WTC11 (cell line): Measurements from ENCODE around the gene TECR. TPM values are rescaled to one million over a fixed set of nuclear protein-coding genes. Genes with fewer than 3 reads are reported as not detected.

Experiments used
- ATAC-seq: fragments of 200-7000 bp; cut with Tn5 transposase; 2 replicates; pipeline ENCODE4 v1.10.0; 2021; ENCODE audit warnings: mild to moderate bottlenecking, moderate library complexity
- CTCF ChIA-PET: fragments of 300-600 bp; sonication (Branson Sonifier 250); formaldehyde crosslinking; loops from one replicate; lab custom pipeline; 2021; ENCODE audit warnings: antibody characterized with exemption; lab: Charles Lee
- POLR2A ChIA-PET: fragments of 350-600 bp; sonication (Branson Sonifier 250); formaldehyde crosslinking; loops from one replicate; lab custom pipeline; 2021; ENCODE audit warnings: antibody characterized with exemption; lab: Charles Lee
- DNase-seq: peaks from one replicate; pipeline ENCODE4 v3.0.0; 2021; ENCODE audit warnings: low spot score
- H3K27ac Mint-ChIP-seq: 2 replicates; pipeline ENCODE4 v1.8.0; 2021; ENCODE audit warnings: mixed read lengths
- H3K27me3 Mint-ChIP-seq: 2 replicates; pipeline ENCODE4 v1.8.0; 2021; ENCODE audit warnings: low read depth, mild to moderate bottlenecking, moderate library complexity, mixed read lengths
- H3K36me3 Mint-ChIP-seq: 2 replicates; pipeline ENCODE4 v1.8.0; 2021; ENCODE audit warnings: mixed read lengths
- H3K4me1 Mint-ChIP-seq: 2 replicates; pipeline ENCODE4 v1.8.0; 2022; ENCODE audit warnings: mixed read lengths
- H3K4me3 Mint-ChIP-seq: 2 replicates; pipeline ENCODE4 v1.8.0; 2021; ENCODE audit warnings: mild to moderate bottlenecking, moderate library complexity, mixed read lengths
- H3K9me3 Mint-ChIP-seq: 2 replicates; pipeline ENCODE4 v1.8.0; 2021; ENCODE audit warnings: mixed read lengths
- GTF2I ChIP-seq: fragments of 250-450 bp; sonication (Bioruptor Pico); conservative IDR thresholded peaks from 2 replicates; pipeline ENCODE4 v1.4.0; 2021; ENCODE audit warnings: mild to moderate bottlenecking
- MXD4 ChIP-seq: fragments of 250-450 bp; sonication (Bioruptor Pico); IDR thresholded peaks from 2 replicates; pipeline ENCODE4 v1.8.0; 2021; ENCODE audit warnings: mild to moderate bottlenecking, moderate library complexity, borderline replicate concordance
- PRRX2 ChIP-seq: fragments of 250-450 bp; sonication (Bioruptor Pico); IDR thresholded peaks from 2 replicates; pipeline ENCODE4 v1.8.0; 2021; ENCODE audit warnings: mild to moderate bottlenecking
- SMAD4 ChIP-seq: sonication (generic); formaldehyde crosslinking; IDR thresholded peaks from 2 replicates; pipeline ENCODE4 v1.8.0; 2022; ENCODE audit warnings: mild to moderate bottlenecking, missing genetic modification reagents
- TEAD1 ChIP-seq: sonication (generic); formaldehyde crosslinking; IDR thresholded peaks from 2 replicates; pipeline ENCODE4 v1.8.0; 2022; ENCODE audit warnings: mild to moderate bottlenecking, missing genetic modification reagents
- ZNF423 ChIP-seq: fragments of 250-450 bp; sonication (Bioruptor Pico); IDR thresholded peaks from 2 replicates; pipeline ENCODE4 v2.1.2; 2022; ENCODE audit warnings: mild to moderate bottlenecking, moderate library complexity
- total RNA-seq: library from RNA; stranded (reverse); gene quantifications from 3 replicates; pipeline ENCODE4 v1.2.3, GENCODE V29; 2021
- TF ChIP-seq, protein P1 (sequence below): sonication (generic); formaldehyde crosslinking; IDR thresholded peaks from 2 replicates; pipeline ENCODE4 v1.8.0; 2023; ENCODE audit warnings: mild to moderate bottlenecking, missing genetic modification reagents
- TF ChIP-seq, protein P2 (sequence below): sonication (generic); formaldehyde crosslinking; IDR thresholded peaks from 2 replicates; pipeline ENCODE4 v1.8.1; 2023; ENCODE audit warnings: mild to moderate bottlenecking, missing genetic modification reagents, moderate library complexity
- TF ChIP-seq, protein P3 (sequence below): sonication (generic); formaldehyde crosslinking; IDR thresholded peaks from 2 replicates; pipeline ENCODE4 v1.8.0; 2023; ENCODE audit warnings: missing genetic modification reagents, mild to moderate bottlenecking, borderline replicate concordance
- TF ChIP-seq, protein P4 (sequence below): fragments of 250-450 bp; sonication (Bioruptor Pico); IDR thresholded peaks from 2 replicates; pipeline ENCODE4 v1.9.0; 2021; ENCODE audit warnings: mild to moderate bottlenecking
- TF ChIP-seq, protein P5 (sequence below): sonication (generic); formaldehyde crosslinking; IDR thresholded peaks from 2 replicates; pipeline ENCODE4 v1.8.0; 2023; ENCODE audit warnings: missing genetic modification reagents
- TF ChIP-seq, protein P6 (sequence below): sonication (generic); formaldehyde crosslinking; IDR thresholded peaks from 2 replicates; pipeline ENCODE4 v1.8.1; 2022; ENCODE audit warnings: mild to moderate bottlenecking, missing genetic modification reagents, moderate library complexity, borderline replicate concordance

The TECR gene
- total RNA-seq, 1 experiment from 2014 or later: 161 TPM

DNA sequence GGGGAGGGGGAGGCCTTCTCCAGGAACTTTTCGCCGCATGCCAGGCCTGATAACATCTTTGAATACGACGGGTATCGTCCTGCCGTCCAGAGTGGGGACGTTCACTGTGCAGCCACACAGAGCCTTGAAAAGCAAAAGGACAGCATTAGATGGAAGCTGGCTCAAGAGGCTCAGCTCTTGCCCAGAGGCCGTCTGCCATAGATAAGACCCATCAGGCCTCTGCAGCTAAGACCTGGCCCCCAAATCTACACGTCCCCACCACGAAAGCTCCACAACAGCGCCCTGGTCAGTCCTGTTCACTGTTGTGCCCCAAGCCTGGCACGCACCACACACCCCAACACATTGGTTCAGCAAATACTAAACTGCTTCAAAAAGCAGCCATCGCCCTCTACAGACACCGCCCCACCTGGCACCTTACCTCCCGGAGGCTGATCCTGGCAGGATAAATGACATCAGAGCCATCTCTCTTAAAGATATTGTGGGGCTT, 13.3 kb upstream of the TECR start (continued):
- TF ChIP-seq, protein P1, sequence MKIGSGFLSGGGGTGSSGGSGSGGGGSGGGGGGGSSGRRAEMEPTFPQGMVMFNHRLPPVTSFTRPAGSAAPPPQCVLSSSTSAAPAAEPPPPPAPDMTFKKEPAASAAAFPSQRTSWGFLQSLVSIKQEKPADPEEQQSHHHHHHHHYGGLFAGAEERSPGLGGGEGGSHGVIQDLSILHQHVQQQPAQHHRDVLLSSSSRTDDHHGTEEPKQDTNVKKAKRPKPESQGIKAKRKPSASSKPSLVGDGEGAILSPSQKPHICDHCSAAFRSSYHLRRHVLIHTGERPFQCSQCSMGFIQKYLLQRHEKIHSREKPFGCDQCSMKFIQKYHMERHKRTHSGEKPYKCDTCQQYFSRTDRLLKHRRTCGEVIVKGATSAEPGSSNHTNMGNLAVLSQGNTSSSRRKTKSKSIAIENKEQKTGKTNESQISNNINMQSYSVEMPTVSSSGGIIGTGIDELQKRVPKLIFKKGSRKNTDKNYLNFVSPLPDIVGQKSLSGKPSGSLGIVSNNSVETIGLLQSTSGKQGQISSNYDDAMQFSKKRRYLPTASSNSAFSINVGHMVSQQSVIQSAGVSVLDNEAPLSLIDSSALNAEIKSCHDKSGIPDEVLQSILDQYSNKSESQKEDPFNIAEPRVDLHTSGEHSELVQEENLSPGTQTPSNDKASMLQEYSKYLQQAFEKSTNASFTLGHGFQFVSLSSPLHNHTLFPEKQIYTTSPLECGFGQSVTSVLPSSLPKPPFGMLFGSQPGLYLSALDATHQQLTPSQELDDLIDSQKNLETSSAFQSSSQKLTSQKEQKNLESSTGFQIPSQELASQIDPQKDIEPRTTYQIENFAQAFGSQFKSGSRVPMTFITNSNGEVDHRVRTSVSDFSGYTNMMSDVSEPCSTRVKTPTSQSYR: no peak
- TF ChIP-seq, all 79 proteins: peak for 0

DNA sequence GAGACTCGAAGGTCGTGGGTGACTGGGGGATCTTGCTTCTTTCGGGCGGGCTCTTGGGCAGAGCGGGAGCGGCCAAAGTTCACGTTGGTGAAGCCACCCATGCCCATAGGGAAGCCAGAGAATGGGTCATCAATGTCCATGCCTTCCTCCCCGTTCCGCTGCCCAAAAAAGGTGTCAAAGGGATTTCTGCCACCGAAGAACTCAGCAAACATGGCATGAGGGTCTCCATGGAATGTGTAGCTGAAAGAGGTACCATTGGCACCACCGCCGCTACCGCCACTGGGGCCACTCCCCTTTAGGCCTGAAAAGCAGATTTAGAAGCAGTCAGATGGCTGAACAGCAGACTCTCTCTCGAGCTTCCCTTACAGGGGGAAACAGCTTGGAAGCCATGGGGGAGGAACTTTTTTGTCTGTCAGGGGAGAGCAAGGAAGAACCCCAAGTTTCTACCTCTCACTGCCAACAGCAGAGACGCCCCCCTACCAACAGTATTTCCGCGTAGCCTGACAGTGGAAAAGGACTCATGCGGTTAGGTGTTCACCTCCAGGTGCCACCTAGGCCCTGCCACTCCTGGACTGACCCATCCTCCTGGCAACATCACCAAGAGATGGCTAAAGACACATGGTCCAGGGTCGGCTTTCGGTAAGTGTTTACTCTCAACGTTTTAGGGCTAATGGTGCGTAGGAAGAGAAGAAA, 12.5 kb upstream of the TECR start:
- H3K27me3 Mint-ChIP-seq: no peaks in the 10 kb centered on the region
- TF ChIP-seq TEAD1 (CRISPR knock-in tag) (no peak), MXD4 (CRISPR knock-in tag) (no peak), GTF2I (CRISPR knock-in tag) (no peak), ZNF423 (CRISPR knock-in tag) (no peak), PRRX2 (no peak), SMAD4 (CRISPR knock-in tag) (no peak)
- TF ChIP-seq, protein P2, sequence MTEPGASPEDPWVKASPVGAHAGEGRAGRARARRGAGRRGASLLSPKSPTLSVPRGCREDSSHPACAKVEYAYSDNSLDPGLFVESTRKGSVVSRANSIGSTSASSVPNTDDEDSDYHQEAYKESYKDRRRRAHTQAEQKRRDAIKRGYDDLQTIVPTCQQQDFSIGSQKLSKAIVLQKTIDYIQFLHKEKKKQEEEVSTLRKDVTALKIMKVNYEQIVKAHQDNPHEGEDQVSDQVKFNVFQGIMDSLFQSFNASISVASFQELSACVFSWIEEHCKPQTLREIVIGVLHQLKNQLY: no peak
- TF ChIP-seq, protein P3, sequence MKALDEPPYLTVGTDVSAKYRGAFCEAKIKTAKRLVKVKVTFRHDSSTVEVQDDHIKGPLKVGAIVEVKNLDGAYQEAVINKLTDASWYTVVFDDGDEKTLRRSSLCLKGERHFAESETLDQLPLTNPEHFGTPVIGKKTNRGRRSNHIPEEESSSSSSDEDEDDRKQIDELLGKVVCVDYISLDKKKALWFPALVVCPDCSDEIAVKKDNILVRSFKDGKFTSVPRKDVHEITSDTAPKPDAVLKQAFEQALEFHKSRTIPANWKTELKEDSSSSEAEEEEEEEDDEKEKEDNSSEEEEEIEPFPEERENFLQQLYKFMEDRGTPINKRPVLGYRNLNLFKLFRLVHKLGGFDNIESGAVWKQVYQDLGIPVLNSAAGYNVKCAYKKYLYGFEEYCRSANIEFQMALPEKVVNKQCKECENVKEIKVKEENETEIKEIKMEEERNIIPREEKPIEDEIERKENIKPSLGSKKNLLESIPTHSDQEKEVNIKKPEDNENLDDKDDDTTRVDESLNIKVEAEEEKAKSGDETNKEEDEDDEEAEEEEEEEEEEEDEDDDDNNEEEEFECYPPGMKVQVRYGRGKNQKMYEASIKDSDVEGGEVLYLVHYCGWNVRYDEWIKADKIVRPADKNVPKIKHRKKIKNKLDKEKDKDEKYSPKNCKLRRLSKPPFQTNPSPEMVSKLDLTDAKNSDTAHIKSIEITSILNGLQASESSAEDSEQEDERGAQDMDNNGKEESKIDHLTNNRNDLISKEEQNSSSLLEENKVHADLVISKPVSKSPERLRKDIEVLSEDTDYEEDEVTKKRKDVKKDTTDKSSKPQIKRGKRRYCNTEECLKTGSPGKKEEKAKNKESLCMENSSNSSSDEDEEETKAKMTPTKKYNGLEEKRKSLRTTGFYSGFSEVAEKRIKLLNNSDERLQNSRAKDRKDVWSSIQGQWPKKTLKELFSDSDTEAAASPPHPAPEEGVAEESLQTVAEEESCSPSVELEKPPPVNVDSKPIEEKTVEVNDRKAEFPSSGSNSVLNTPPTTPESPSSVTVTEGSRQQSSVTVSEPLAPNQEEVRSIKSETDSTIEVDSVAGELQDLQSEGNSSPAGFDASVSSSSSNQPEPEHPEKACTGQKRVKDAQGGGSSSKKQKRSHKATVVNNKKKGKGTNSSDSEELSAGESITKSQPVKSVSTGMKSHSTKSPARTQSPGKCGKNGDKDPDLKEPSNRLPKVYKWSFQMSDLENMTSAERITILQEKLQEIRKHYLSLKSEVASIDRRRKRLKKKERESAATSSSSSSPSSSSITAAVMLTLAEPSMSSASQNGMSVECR (CRISPR knock-in tag): no peak
- TF ChIP-seq, protein P4, sequence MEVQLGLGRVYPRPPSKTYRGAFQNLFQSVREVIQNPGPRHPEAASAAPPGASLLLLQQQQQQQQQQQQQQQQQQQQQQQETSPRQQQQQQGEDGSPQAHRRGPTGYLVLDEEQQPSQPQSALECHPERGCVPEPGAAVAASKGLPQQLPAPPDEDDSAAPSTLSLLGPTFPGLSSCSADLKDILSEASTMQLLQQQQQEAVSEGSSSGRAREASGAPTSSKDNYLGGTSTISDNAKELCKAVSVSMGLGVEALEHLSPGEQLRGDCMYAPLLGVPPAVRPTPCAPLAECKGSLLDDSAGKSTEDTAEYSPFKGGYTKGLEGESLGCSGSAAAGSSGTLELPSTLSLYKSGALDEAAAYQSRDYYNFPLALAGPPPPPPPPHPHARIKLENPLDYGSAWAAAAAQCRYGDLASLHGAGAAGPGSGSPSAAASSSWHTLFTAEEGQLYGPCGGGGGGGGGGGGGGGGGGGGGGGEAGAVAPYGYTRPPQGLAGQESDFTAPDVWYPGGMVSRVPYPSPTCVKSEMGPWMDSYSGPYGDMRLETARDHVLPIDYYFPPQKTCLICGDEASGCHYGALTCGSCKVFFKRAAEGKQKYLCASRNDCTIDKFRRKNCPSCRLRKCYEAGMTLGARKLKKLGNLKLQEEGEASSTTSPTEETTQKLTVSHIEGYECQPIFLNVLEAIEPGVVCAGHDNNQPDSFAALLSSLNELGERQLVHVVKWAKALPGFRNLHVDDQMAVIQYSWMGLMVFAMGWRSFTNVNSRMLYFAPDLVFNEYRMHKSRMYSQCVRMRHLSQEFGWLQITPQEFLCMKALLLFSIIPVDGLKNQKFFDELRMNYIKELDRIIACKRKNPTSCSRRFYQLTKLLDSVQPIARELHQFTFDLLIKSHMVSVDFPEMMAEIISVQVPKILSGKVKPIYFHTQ (CRISPR knock-in tag): no peak
- TF ChIP-seq, protein P5, sequence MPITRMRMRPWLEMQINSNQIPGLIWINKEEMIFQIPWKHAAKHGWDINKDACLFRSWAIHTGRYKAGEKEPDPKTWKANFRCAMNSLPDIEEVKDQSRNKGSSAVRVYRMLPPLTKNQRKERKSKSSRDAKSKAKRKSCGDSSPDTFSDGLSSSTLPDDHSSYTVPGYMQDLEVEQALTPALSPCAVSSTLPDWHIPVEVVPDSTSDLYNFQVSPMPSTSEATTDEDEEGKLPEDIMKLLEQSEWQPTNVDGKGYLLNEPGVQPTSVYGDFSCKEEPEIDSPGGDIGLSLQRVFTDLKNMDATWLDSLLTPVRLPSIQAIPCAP: no peak
- TF ChIP-seq, protein P6, sequence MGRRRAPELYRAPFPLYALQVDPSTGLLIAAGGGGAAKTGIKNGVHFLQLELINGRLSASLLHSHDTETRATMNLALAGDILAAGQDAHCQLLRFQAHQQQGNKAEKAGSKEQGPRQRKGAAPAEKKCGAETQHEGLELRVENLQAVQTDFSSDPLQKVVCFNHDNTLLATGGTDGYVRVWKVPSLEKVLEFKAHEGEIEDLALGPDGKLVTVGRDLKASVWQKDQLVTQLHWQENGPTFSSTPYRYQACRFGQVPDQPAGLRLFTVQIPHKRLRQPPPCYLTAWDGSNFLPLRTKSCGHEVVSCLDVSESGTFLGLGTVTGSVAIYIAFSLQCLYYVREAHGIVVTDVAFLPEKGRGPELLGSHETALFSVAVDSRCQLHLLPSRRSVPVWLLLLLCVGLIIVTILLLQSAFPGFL (CRISPR knock-in tag): no peak
- no peaks in the 10 kb centered on the region for H3K9me3 Mint-ChIP-seq
- H3K36me3 Mint-ChIP-seq: peaks cover 25% of the 10 kb centered on the region
- peaks cover 27% of the 10 kb centered on the region for H3K4me1 Mint-ChIP-seq
- peak overlapping the region; percentile 83 for H3K27ac Mint-ChIP-seq
- ChIA-PET POLR2A (interaction anchor here (1.1 to 1.5 kb wide), 2 partner anchors 13 to 21 kb away, joined by 3 to 4 read pairs; partner anchors contain the start of gene GIPC1), CTCF (interaction anchor here (0.9 to 3.8 kb wide), 4 partner anchors 12 to 45 kb away, joined by 3 to 34 read pairs (median 23); no protein-coding TSS in a partner anchor)
- H3K4me3 Mint-ChIP-seq: peak overlapping the region; percentile 92
- ATAC-seq: no peak
- DNase-seq: no peak
